ENCODE data around the gene TRIM42.

TRIM42 gene

GRCh38 chr3:140710711-140711389 lies 33.0 kb downstream of the TRIM42 start:
- DNase-seq = no peak

GRCh38 chr3:140711390-140712035 lies 33.6 kb downstream of the TRIM42 start:
- DNase-seq = no peak

DNA sequence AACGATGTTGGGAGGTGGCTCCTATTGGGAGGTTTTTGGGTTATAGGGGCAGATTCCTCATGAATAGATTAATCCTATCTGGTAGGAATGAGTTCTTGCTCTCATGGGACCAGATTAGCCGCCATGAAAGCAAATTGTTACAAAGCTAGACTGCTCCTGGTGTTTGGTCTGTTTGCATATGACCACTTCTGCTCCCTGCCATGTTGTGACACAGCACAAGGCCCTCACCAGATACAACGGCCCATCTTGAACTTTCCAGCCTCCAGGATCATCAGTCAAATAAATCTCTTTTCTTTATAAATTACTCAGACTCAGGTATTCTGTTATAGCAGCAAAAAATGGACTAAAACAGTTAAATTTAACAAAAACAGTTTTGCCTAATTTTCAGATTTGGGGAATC lies 34.4 kb downstream of the TRIM42 start:
- DNase-seq = no peak

- no peak for DNase-seq
Measured at GRCh38 chr3:140715035-140715434, 37.2 kb downstream of the TRIM42 start.

- no peak for DNase-seq
Measured at GRCh38 chr3:140717921-140718320, 40.1 kb downstream of the TRIM42 start.

DNA sequence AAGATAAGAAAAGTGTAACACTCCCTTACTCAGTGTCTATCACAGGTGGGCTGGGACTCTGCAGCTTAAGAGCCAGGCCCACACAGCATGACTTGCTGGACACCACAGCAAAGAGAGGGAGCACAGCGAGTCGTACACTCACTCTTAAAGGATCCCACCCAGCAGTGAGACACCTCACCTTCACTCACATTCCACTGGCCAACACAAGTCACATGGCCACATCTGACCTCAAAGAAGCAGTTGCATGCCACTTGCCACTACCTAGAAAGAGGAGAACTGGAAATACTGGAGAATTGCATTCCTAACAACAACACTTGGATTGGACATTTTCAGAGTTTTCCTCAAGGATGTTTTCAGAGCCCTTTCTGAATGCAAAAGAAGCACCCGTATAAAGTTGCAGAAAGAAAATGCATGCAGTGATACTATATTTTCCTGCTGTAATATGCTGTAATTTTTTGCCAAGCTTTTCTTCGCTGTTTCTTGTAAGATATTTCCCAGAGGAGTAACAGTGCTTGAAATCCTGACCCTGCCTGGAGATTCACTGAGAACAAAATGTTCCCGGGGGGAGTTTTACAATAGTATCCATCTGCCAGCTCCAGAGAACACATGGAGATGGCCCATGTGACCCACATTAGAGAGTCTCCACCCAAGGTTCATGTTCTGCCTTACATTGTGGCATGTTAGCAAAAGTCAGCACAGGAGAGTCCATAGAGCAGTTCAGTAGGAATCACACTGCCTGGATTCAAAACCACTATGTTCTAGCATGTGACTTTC lies 42.2 kb downstream of the TRIM42 start:
- no peak for DNase-seq

DNA sequence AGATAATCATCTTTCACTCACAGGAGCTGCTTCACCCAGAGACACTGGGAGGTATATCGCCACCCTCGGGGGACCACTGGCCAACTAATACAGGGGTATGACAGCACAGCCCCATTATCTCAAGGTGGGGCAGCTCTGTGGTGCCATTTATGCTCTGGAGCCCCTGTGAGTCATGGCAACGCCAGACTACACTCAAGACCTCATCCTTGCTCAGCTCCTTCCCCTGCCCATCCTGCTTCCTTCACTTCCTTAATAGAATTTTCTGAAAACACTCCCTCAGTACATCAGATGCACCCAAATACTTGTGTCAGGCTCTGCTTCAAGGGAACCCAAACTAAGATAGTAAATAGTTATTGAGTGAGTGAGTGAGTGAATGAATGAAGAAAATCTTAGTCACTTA lies 45.7 kb downstream of the TRIM42 start:
- no peak for DNase-seq

GRCh38 chr3:140724856-140725812 lies 47.3 kb downstream of the TRIM42 start:
- no peak for DNase-seq

DNA sequence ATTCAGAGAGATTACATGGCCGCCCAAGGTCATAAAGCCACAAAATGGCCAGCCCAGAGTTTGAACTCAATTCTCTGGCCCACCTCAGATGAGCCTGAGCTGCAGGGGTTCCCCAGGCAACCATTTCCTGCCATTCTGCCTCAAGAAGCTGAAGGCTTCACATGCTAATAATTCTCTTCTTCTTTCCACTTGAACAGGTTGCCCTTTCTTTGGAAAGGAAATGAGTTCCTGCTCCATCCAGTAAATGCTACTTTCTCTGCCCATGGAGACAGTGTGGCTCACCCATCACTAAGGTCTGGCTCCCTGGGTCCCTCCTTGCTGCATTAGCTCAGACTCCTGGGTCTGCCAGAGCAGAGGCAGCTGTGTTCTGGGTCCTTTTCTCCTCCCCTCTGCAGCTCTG lies 48.2 kb downstream of the TRIM42 start:
- no peak for DNase-seq

- DNase-seq = no peak
Measured at GRCh38 chr3:140727886-140728285, 50.0 kb downstream of the TRIM42 start.

DNA sequence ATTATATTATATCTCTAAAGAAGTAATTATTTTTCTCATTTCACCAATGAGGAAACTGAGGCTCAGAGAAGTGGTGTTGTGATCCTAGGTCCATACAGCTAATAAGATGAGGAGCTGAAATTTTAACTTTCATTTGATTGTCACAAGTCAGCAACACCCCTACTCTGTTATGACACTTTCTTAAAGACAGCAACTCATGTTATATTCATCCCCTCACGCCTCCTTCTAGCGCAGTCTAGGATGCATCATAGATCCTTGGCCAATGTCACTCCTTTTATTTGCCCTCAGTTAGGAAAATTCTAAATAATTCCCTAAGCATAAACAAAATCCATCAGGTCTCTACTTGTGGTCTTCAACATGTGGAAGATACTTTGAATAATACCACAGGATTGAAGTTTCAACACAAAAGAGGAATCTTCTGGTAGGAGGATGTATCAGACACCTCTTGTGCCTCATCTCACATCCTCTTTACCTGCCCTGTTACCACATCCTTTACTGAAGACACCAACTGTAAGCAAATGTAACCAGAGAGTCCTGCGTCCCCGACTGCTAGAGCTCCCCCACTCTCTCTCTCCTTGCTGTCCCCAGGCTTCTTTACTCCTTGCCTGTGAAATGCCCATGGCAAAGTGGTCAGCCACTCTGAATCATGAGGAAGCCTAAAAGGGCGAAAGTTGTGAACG lies 53.7 kb downstream of the TRIM42 start:
- DNase-seq = no peak

- DNase-seq = no peak
Measured at GRCh38 chr3:140733623-140734022, 55.8 kb downstream of the TRIM42 start.

GRCh38 chr3:140736863-140737460 lies 59.1 kb downstream of the TRIM42 start:
- no peak for DNase-seq

DNA sequence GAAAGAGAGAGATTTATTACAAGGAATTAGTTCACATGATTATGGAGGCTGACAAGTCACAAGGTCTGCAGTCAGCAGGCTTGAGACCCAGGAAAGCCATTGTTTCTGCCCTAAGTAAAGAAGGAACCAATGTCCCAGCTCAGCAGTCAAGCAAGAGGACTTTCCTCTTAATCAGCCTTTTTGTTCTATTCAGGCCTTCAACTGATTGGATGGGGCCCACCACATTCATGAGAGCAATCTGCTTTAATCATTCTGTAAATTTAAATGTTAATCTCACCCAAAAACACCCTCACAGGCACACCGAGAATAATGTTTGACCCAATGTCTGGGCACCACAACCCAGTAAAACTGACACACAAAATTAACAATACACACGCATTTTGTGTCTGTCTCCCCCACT lies 64.3 kb downstream of the TRIM42 start:
- no peak for DNase-seq

GRCh38 chr3:140748171-140748570 lies 70.3 kb downstream of the TRIM42 start:
- no peak for DNase-seq

- no peak for DNase-seq
Measured at GRCh38 chr3:140748903-140749302, 71.0 kb downstream of the TRIM42 start.
